H9 (cell line): ENCODE results near the gene AATK. TPM values are rescaled to one million over a fixed set of nuclear protein-coding genes. Genes with fewer than 3 reads are reported as not detected.

ENCODE experiments used
- DNase-seq: peaks from one replicate; pipeline ENCODE4 v3.0.0-alpha.2; 2017
- H2AFZ ChIP-seq: one replicate; pipeline ENCODE4 v1.6.1; 2013; ENCODE audit warnings: mild to moderate bottlenecking, low read length, control low read depth, moderate library complexity
- H2AK5ac ChIP-seq: 2 replicates; pipeline ENCODE4 v1.6.1; 2013; ENCODE audit warnings: low read length, control low read depth, mixed read lengths; ENCODE audit not compliant: insufficient read length
- H2BK120ac ChIP-seq: one replicate; pipeline ENCODE4 v1.6.1; 2013; ENCODE audit warnings: low read depth, mild to moderate bottlenecking, low read length, control low read depth, inconsistent platforms; ENCODE audit not compliant: poor library complexity, severe bottlenecking
- H2BK12ac ChIP-seq: 2 replicates; pipeline ENCODE4 v1.6.1; 2013; ENCODE audit warnings: low read length, control low read depth, mixed read lengths, low read depth; ENCODE audit not compliant: insufficient read length
- H2BK15ac ChIP-seq: 2 replicates; pipeline ENCODE4 v1.6.1; 2013; ENCODE audit warnings: low read depth, low read length, control low read depth
- H2BK20ac ChIP-seq: one replicate; pipeline ENCODE4 v1.6.1; 2013; ENCODE audit warnings: low read depth, mild to moderate bottlenecking, low read length, control low read depth, inconsistent platforms; ENCODE audit not compliant: poor library complexity, severe bottlenecking
- H2BK5ac ChIP-seq: 2 replicates; pipeline ENCODE4 v1.6.1; 2013; ENCODE audit warnings: low read length, control low read depth, mixed read lengths; ENCODE audit not compliant: insufficient read length
- H3K14ac ChIP-seq: 2 replicates; pipeline ENCODE4 v1.6.1; 2013; ENCODE audit warnings: low read length, control low read depth; ENCODE audit not compliant: insufficient read depth
- H3K18ac ChIP-seq: 2 replicates; pipeline ENCODE4 v1.6.1; 2013; ENCODE audit warnings: low read depth, mild to moderate bottlenecking, mixed read lengths, low read length, control low read depth; ENCODE audit not compliant: insufficient read length
- H3K23ac ChIP-seq: 2 replicates; pipeline ENCODE4 v1.6.1; 2013; ENCODE audit warnings: low read length, control low read depth, mixed read lengths, low read depth; ENCODE audit not compliant: insufficient read length
- H3K23me2 ChIP-seq: 2 replicates; pipeline ENCODE4 v1.6.1; 2013; ENCODE audit warnings: low read depth, mild to moderate bottlenecking, mixed read lengths, low read length, control low read depth; ENCODE audit not compliant: insufficient read length, poor library complexity, severe bottlenecking
- H3K27ac ChIP-seq: 2 replicates; pipeline ENCODE4 v1.5.1; 2013; ENCODE audit warnings: low read length, control low read depth, mixed read lengths, low read depth; ENCODE audit not compliant: insufficient read length
- H3K27me3 ChIP-seq: 2 replicates; pipeline ENCODE4 v1.6.1; 2013; ENCODE audit warnings: low read length, control low read depth, inconsistent platforms; ENCODE audit not compliant: insufficient read depth
- H3K4ac ChIP-seq: 2 replicates; pipeline ENCODE4 v1.6.1; 2013; ENCODE audit warnings: low read depth, mild to moderate bottlenecking, control low read depth, inconsistent platforms, low read length, moderate library complexity
- H3K4me1 ChIP-seq: 2 replicates; pipeline ENCODE4 v1.6.1; 2013; ENCODE audit warnings: low read length, control low read depth, inconsistent platforms; ENCODE audit not compliant: insufficient read depth
- H3K4me2 ChIP-seq: 2 replicates; pipeline ENCODE4 v1.6.1; 2013; ENCODE audit warnings: low read length, control low read depth, mixed read lengths; ENCODE audit not compliant: insufficient read length, insufficient read depth
- H3K56ac ChIP-seq: 2 replicates; pipeline ENCODE4 v1.6.1; 2013; ENCODE audit warnings: low read depth, mild to moderate bottlenecking, mixed read lengths, low read length, control low read depth; ENCODE audit not compliant: insufficient read length
- H3K79me1 ChIP-seq: 2 replicates; pipeline ENCODE4 v1.6.1; 2013; ENCODE audit warnings: low read depth, mild to moderate bottlenecking, moderate library complexity, low read length, control low read depth, inconsistent platforms; ENCODE audit not compliant: insufficient read depth, poor library complexity, severe bottlenecking
- H3K79me2 ChIP-seq: 2 replicates; pipeline ENCODE4 v1.6.1; 2013; ENCODE audit warnings: low read length, control low read depth, inconsistent platforms; ENCODE audit not compliant: insufficient read depth
- H3K9ac ChIP-seq: 2 replicates; pipeline ENCODE4 v1.6.1; 2013; ENCODE audit warnings: low read length, control low read depth, mixed read lengths; ENCODE audit not compliant: insufficient read length; ENCODE audit errors: extremely low read depth
- H3K9me3 ChIP-seq: one replicate; pipeline ENCODE4 v1.6.1; 2013; ENCODE audit warnings: low read depth, low read length, inconsistent platforms; ENCODE audit not compliant: control insufficient read depth
- H3T11ph ChIP-seq: one replicate; pipeline ENCODE4 v1.6.1; 2013; ENCODE audit warnings: mild to moderate bottlenecking, low read length, control low read depth, inconsistent platforms
- H4K20me1 ChIP-seq: one replicate; pipeline ENCODE4 v1.6.1; 2013; ENCODE audit not compliant: control insufficient read depth, insufficient read length, insufficient read depth
- H4K5ac ChIP-seq: 2 replicates; pipeline ENCODE4 v1.6.1; 2013; ENCODE audit warnings: low read depth, mild to moderate bottlenecking, mixed read lengths, low read length, control low read depth; ENCODE audit not compliant: insufficient read length
- H4K8ac ChIP-seq: replicated peaks from 2 replicates; pipeline ENCODE4 v1.6.1; 2013; ENCODE audit warnings: low read length, control low read depth, mixed read lengths, low read depth; ENCODE audit not compliant: insufficient read length
- H4K91ac ChIP-seq: 2 replicates; pipeline ENCODE4 v1.6.1; 2013; ENCODE audit warnings: low read depth, mild to moderate bottlenecking, moderate library complexity, mixed read lengths, low read length, control low read depth; ENCODE audit not compliant: insufficient read length
- H3K27ac Mint-ChIP-seq, 3 experiments: 2 replicates in 2 of 3; 3 replicates in 1 of 3; pipeline ENCODE4 v1.8.0; 2020 to 2021; ENCODE audit warnings: mixed read lengths in 3 of 3, mild to moderate bottlenecking in 1 of 3, moderate library complexity in 1 of 3
- H3K27me3 Mint-ChIP-seq: 2 replicates; pipeline ENCODE4 v1.8.0; 2021; ENCODE audit warnings: low read depth, mild to moderate bottlenecking, moderate library complexity, mixed read lengths
- H3K36me3 Mint-ChIP-seq, 3 experiments: 2 replicates in 2 of 3; 3 replicates in 1 of 3; pipeline ENCODE4 v1.8.0; 2020 to 2021; ENCODE audit warnings: low read depth in 3 of 3, mixed read lengths in 3 of 3; ENCODE audit not compliant: insufficient read depth in 1 of 3
- H3K4me1 Mint-ChIP-seq, 2 experiments: 2 replicates each; pipeline ENCODE4 v1.8.0; 2020; ENCODE audit warnings: mixed read lengths in 2 of 2
- H3K4me3 Mint-ChIP-seq, 2 experiments: 2 replicates in 1 of 2; 3 replicates in 1 of 2; pipeline ENCODE4 v1.8.0; 2020 to 2021; ENCODE audit warnings: mild to moderate bottlenecking in 2 of 2, mixed read lengths in 2 of 2, moderate library complexity in 1 of 2
- H3K9me3 Mint-ChIP-seq, 2 experiments: 2 replicates in 1 of 2; 3 replicates in 1 of 2; pipeline ENCODE4 v1.8.0; 2020; ENCODE audit warnings: mild to moderate bottlenecking in 2 of 2, mixed read lengths in 2 of 2, moderate library complexity in 1 of 2
- CTCF ChIP-seq: fragments of 200-600 bp; sonication (generic); conservative IDR thresholded peaks from 3 replicates; pipeline ENCODE4 v1.8.0; 2021; ENCODE audit warnings: antibody characterized with exemption, mild to moderate bottlenecking
- WGBS: extraction: QIAGEN DNeasy Blood & Tissue Kit; methylation state at CpG from one replicate; pipeline ENCODE4 v1.1.7; 2013; ENCODE audit warnings: missing lambda C conversion rate, low lambda C conversion rate, mixed read lengths; ENCODE audit not compliant: insufficient read length; ENCODE audit errors: extremely low coverage; 5-methylcytosine and 5-hydroxymethylcytosine counted together
- total RNA-seq: library from RNA; stranded (reverse); gene quantifications from 2 replicates; pipeline ENCODE4 v1.2.1, GENCODE V29; 2021

Gene AATK
- total RNA-seq, 1 experiment from 2014 or later = 2.4 TPM

DNA sequence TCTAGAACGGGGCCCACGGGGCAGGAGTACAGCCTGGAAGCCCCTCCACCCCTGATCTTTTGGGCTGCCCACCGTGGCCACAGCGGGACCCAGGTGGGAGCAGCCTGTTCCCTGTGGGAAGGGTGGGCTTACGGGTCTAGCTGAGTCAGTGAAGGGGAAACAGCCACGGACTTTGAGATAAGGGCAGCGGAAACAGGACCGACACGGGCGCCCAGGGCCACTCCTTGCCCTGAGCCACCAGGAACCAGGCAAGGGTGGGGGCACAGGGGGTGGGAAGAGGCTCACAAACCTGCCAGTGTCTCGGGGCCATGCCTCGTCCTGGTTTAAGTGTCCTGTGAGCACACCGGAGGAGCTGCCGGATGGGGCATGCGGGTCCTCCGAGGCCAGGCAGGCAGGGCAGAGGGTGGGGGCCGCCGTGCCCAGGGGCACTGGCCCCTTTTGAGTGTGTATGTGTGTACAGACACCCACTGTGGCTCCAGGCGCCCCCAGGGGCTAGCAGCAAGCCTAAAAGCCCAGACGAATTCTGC, 48.3 kb downstream of the AATK start:
- no peak for DNase-seq
- no peak overlapping the region for H2AFZ ChIP-seq
- no CpG with 5 or more reads among the region's 20 CpGs for WGBS
- H4K8ac ChIP-seq = no peak overlapping the region
- H3K4me1 ChIP-seq = no peaks in the 10 kb centered on the region
- no peak overlapping the region for H2BK15ac ChIP-seq
- H3K79me1 ChIP-seq = no peaks in the 10 kb centered on the region
- no peaks in the 10 kb centered on the region for H4K20me1 ChIP-seq
- H4K91ac ChIP-seq = no peak overlapping the region
- no peaks in the 10 kb centered on the region; the same call in 1 of the 2 replicates for H3K27me3 Mint-ChIP-seq
- H3K23ac ChIP-seq = no peak overlapping the region
- no peak overlapping the region for H4K5ac ChIP-seq
- no peak overlapping the region for H3K27ac Mint-ChIP-seq
- H3K18ac ChIP-seq = no peak overlapping the region
- H3T11ph ChIP-seq = no peak overlapping the region
- no peak overlapping the region for H2BK12ac ChIP-seq
- no peaks in the 10 kb centered on the region for H3K79me2 ChIP-seq
- H3K23me2 ChIP-seq = no peaks in the 10 kb centered on the region
- H3K14ac ChIP-seq = no peak overlapping the region
- no peak overlapping the region for H3K56ac ChIP-seq
- H3K9ac ChIP-seq = no peak overlapping the region
- no peak overlapping the region for H3K4me2 ChIP-seq
- no peaks in the 10 kb centered on the region for H3K9me3 ChIP-seq
- peaks cover 5 to 12% of the 10 kb centered on the region in 2 experiments for H3K4me1 Mint-ChIP-seq
- H3K9me3 Mint-ChIP-seq = no peaks in the 10 kb centered on the region
- no peak overlapping the region for H2BK120ac ChIP-seq
- no peak overlapping the region for H2BK20ac ChIP-seq
- no peak overlapping the region for H2AK5ac ChIP-seq
- H2BK5ac ChIP-seq = no peak overlapping the region
- H3K27me3 ChIP-seq = no peaks in the 10 kb centered on the region
- TF ChIP-seq CTCF = no peak
- no peak overlapping the region for H3K4ac ChIP-seq
- H3K36me3 Mint-ChIP-seq = no peaks in the 10 kb centered on the region; a peak in 1 of 7 replicates
- no peak overlapping the region for H3K4me3 Mint-ChIP-seq
- no peak overlapping the region for H3K27ac ChIP-seq
